ENCODE measurements around the gene PLCH1.
"Not testable (repeated sequence)": the region's sequence is repeated elsewhere in the genome, so short reads cannot be mapped to it uniquely, and the experiment has no call there.

DNA sequence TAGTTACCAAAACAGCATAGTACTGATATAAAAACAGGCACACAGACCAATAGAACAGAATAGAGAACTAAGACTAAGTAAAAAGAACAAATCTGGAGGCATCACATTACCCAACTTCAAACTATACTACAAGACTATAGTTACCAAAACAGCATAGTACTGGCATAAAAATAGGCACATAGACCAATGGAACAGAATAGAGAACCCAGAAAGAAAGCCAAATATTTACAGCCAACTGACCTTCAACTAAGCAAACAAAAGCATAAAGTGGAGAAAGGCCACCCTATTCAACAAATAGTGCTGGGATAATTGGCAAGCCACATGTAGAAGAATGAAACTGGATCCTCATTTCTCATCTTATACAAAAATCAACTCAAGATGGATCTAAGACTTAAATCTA is 130.5 kb downstream of the PLCH1 start:
- TF ChIP-seq CTCF (conservative IDR thresholded peaks at IDR 0.05; ENCODE audit: low read depth, low read length); EZH2 (IDR thresholded peaks at IDR 0.05; ENCODE audit: borderline replicate concordance, low read depth, low read length, poor library complexity, severe bottlenecking): not testable (repeated sequence)

Measured in A673 (cell line).